Psoas muscle (tissue), 8 donors: ENCODE results near the gene GPR26. TPM values are rescaled to one million over a fixed set of nuclear protein-coding genes. Genes with fewer than 3 reads are reported as not detected.

ENCODE experiments used
- ATAC-seq, 4 donors: fragments of 200-7000 bp; cut with Tn5 transposase; one replicate each; pipeline ENCODE4 v1.9.1; 2020; ENCODE audit warnings: moderate library complexity in 3 of 4, mild to moderate bottlenecking in 2 of 4
- DNase-seq, 2 donors: peaks; one replicate each; pipeline ENCODE4 v3.0.0-alpha.2; 2020
- H3K27ac ChIP-seq: fragments of 200-600 bp; one replicate; pipeline ENCODE4 v1.8.0; 2022
- H3K27me3 ChIP-seq, 3 donors: fragments of 200-600 bp in 1 of 3; one replicate each; pipeline versions ENCODE4 v1.6.1 to v1.8.0; 2013 to 2022; ENCODE audit warnings: low read length in 2 of 3, mild to moderate bottlenecking in 2 of 3, moderate library complexity in 1 of 3; ENCODE audit not compliant: insufficient read depth in 3 of 3
- H3K36me3 ChIP-seq, 2 donors: fragments of 200-600 bp in 1 of 2; one replicate each; pipeline versions ENCODE4 v1.6.1 to v1.8.0; 2013 to 2022; ENCODE audit warnings: low read depth in 1 of 2, mild to moderate bottlenecking in 1 of 2, moderate library complexity in 1 of 2; ENCODE audit not compliant: insufficient read depth in 1 of 2
- H3K4me1 ChIP-seq: fragments of 200-600 bp; one replicate; pipeline ENCODE4 v1.8.0; 2022
- H3K4me3 ChIP-seq: fragments of 200-600 bp; one replicate; pipeline ENCODE4 v1.8.0; 2022; ENCODE audit warnings: mild to moderate bottlenecking
- H3K9me3 ChIP-seq: fragments of 200-600 bp; one replicate; pipeline ENCODE4 v1.8.0; 2022
- WGBS, 3 donors: extraction: QIAGEN DNeasy Blood & Tissue Kit; methylation state at CpG; one replicate each; pipeline versions ENCODE4 v1.1.6 to v1.1.7; 2013; 5-methylcytosine and 5-hydroxymethylcytosine counted together
- intact Hi-C, 2 donors: fragments of 100-400 bp; cut with DNase I; formaldehyde crosslinking; loops; one replicate each; pipeline versions ENCODE4 v1.11.0 to v1.14.2; 2022
- long read RNA-seq, 2 donors: library from polyadenylated mRNA; unstranded; transcript quantifications; one replicate each; pipeline ENCODE4 v2.0.0, GENCODE V29; 2021
- polyA plus RNA-seq, 3 donors: library from polyadenylated mRNA; stranded (reverse); fragments of 200-250 nt; gene quantifications; one replicate each; pipeline ENCODE4 v1.2.3, GENCODE V29; 2013
- total RNA-seq, 4 donors: library from RNA; stranded (reverse); fragmentation: NEBNext Ultra II Directional in 2 of 4; extraction: Animal tissue kit (Norgen Biotek cat#: 25700) in 2 of 4; gene quantifications; one replicate each; pipeline versions ENCODE4 v1.2.1 to v1.2.4, GENCODE V29; 2021 to 2023
- TF ChIP-seq, protein P1 (sequence below): fragments of 200-600 bp; IDR thresholded peaks from one replicate; pipeline ENCODE4 v1.8.0; 2022; ENCODE audit warnings: antibody characterized with exemption
- donor health status: healthy with polysubstance abuse.
- donor health status: DM: no; HTN: no; CAD: no; lungs with moderate emphysema.
- donor health status: Bipolar disorder and iron deficiency.
- donor health status: healthy.
- donor health status: DM: yes; HTN: yes; CAD: no.
- donor health status: DM: no; HTN: no; CAD: no.
- donor health status: DM: no; HTN: no; CAD: no.
- donor health status: DM: yes; HTN: yes; CAD: no.

Gene GPR26, protein sequence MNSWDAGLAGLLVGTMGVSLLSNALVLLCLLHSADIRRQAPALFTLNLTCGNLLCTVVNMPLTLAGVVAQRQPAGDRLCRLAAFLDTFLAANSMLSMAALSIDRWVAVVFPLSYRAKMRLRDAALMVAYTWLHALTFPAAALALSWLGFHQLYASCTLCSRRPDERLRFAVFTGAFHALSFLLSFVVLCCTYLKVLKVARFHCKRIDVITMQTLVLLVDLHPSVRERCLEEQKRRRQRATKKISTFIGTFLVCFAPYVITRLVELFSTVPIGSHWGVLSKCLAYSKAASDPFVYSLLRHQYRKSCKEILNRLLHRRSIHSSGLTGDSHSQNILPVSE
- total RNA-seq (not detected), polyA plus RNA-seq (under 1 TPM in 1 of 3 donors, not detected in 2; 0.01 TPM)
- long read RNA-seq, donor 1 = 0 reads
- long read RNA-seq, donor 2 = 0 reads

DNA sequence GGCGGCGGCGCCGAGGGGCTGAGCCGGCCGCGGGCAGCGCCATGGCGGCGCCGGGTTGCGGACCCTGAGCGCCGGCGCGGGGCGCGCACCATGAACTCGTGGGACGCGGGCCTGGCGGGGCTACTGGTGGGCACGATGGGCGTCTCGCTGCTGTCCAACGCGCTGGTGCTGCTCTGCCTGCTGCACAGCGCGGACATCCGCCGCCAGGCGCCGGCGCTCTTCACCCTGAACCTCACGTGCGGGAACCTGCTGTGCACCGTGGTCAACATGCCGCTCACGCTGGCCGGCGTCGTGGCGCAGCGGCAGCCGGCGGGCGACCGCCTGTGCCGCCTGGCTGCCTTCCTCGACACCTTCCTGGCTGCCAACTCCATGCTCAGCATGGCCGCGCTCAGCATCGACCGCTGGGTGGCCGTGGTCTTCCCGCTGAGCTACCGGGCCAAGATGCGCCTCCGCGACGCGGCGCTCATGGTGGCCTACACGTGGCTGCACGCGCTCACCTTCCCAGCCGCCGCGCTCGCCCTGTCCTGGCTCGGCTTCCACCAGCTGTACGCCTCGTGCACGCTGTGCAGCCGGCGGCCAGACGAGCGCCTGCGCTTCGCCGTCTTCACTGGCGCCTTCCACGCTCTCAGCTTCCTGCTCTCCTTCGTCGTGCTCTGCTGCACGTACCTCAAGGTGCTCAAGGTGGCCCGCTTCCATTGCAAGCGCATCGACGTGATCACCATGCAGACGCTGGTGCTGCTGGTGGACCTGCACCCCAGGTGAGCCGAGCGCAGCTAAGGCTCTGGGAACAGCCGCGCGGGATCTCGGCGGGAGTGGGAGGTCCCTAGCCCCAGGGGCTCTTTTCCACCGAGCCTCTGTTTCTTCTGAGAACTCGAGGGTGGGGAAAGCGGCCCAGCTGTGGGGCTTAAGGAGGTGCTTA is at the start of gene GPR26:
TSS of gene GPR26 (plus strand) at position 38 of the 919 bp plus-strand sequence. CDS start at position 91, 53 bp downstream.
- Histone ChIP-seq H3K27me3 (peaks cover 0 to 30% (median 14%) of the 10 kb centered on the region in 3 donors), H3K9me3 (no peaks in the 10 kb centered on the region), H3K4me1 (no peaks in the 10 kb centered on the region), H3K36me3 (no peaks in the 10 kb centered on the region), H3K4me3 (no peak within 1 kb of the TSS), H3K27ac (no peak within 1 kb of the TSS)
- TF ChIP-seq, protein P1, sequence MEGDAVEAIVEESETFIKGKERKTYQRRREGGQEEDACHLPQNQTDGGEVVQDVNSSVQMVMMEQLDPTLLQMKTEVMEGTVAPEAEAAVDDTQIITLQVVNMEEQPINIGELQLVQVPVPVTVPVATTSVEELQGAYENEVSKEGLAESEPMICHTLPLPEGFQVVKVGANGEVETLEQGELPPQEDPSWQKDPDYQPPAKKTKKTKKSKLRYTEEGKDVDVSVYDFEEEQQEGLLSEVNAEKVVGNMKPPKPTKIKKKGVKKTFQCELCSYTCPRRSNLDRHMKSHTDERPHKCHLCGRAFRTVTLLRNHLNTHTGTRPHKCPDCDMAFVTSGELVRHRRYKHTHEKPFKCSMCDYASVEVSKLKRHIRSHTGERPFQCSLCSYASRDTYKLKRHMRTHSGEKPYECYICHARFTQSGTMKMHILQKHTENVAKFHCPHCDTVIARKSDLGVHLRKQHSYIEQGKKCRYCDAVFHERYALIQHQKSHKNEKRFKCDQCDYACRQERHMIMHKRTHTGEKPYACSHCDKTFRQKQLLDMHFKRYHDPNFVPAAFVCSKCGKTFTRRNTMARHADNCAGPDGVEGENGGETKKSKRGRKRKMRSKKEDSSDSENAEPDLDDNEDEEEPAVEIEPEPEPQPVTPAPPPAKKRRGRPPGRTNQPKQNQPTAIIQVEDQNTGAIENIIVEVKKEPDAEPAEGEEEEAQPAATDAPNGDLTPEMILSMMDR = no peak
- intact Hi-C loops = no loop called here
- DNase-seq (no peak), ATAC-seq (no peak)
- WGBS, 3 donors = 35 to 43% (median 35%) methylated on average over 69 to 101 of the region's 101 CpGs

DNA sequence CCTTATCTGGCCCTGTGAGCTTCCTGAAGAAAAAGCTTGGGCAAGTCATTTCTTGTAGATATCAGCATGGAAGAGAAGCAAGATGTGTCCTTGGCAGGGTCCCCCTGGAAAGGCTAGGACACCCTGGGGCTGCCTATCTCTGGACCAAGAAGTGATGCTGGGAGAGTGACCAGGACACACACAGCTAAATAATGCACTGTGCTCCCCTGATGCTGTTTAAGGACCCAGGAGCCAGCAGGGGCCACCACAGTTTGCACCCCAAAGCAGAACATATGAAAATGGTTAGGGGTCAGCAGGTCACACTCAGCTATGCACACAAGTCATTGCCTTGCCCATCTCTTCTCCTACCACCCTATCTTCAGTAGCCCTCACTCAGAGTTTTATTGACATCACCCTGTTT is 47.9 kb upstream of the GPR26 start:
- intact Hi-C loops = no loop called here
- TF ChIP-seq, protein P1 = no peak
- no peaks in the 10 kb centered on the region for H3K9me3 ChIP-seq
- H3K27me3 ChIP-seq = no peaks in the 10 kb centered on the region
- DNase-seq (no peak), ATAC-seq (no peak)
- no peaks in the 10 kb centered on the region for H3K4me1 ChIP-seq
- no peak overlapping the region for H3K27ac ChIP-seq
- H3K36me3 ChIP-seq = no peaks in the 10 kb centered on the region
- H3K4me3 ChIP-seq = no peak overlapping the region

DNA sequence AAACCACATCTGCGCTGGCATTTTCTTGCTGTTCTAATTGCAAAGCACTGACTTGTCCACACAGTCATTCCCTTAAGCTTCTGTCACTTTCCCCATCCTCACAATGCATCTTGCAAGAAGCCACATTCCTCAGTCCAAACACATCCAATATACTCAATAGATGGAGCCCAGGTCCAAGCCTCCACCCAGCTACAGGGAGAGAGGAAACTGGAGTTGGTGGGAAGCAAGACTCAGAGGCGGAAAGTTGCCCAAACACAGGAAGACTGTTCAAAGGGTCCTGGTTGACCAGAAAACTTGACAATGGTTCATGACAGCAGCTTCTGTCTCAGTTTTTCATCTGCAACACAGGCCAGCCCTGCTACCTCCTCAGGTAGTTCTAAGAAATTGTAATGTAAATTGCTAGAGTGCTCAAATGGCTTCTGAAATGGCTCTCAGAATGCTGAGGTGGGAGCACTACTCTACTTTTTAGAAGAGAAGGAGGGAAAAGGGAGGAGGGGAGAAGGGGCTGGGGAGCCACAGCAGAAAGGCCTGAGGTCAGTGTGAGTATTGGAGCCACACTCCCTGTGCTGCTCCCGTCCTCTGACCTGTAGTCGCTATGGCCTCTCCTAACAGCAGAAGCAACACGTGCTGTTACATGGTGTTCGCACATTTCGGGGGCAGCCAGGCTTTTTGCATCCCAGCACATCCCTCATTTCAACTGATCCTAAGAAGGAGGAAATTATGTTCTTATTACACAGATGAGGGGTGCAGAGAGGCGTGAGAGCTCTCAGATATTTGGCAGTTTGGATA is 46.9 kb upstream of the GPR26 start:
- Histone ChIP-seq H3K4me1 (no peaks in the 10 kb centered on the region), H3K27ac (no peak overlapping the region), H3K27me3 (no peaks in the 10 kb centered on the region), H3K4me3 (no peak overlapping the region), H3K9me3 (no peaks in the 10 kb centered on the region), H3K36me3 (no peaks in the 10 kb centered on the region)
- DNase-seq (no peak), ATAC-seq (no peak)
- intact Hi-C loops = no loop called here
- WGBS, 3 donors = 83 to 86% (median 84%) methylated on average over 8 of the region's 8 CpGs
- TF ChIP-seq, protein P1 = no peak

DNA sequence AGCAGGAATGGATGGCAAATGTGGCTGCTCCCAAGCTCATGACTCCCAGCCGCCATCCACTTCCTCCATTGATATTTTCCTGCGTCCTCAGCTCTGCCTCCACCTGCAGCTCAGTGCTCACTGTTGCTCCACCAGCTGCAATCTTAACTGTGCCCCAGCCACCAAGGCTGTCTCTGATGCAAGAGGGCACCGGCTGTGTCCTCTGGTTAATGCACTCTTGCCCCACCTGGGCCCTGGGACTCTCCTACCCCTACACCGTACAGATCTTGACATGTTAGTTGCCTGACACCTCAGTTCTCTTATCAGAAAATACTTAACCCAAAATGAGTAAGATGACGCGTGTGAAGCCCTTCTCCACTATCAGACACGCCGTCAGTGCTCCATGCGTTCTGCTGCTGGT is 45.5 kb upstream of the GPR26 start:
- no peak for DNase-seq
- no peaks in the 10 kb centered on the region for H3K4me1 ChIP-seq
- no peak for ATAC-seq
- TF ChIP-seq, protein P1 = no peak
- no peak overlapping the region for H3K4me3 ChIP-seq
- H3K9me3 ChIP-seq = no peaks in the 10 kb centered on the region
- H3K27ac ChIP-seq = no peak overlapping the region
- no peaks in the 10 kb centered on the region for H3K36me3 ChIP-seq
- intact Hi-C loops = no loop called here
- 64 to 72% (median 66%) methylated on average over 9 of the region's 9 CpGs for WGBS, 3 donors
- no peaks in the 10 kb centered on the region for H3K27me3 ChIP-seq
